ENCODE results near the gene CEP85. TPM values are rescaled to one million over a fixed set of nuclear protein-coding genes. Genes with fewer than 3 reads are reported as not detected.
"Not testable (repeated sequence)": the region's sequence is repeated elsewhere in the genome, so short reads cannot be mapped to it uniquely, and the experiment has no call there.

The CEP85 gene
- total and polyA plus RNA-seq, 2 of the 13 experiments (the other 11 are each of a cell fraction or from before 2014, with no cell fraction given): 16.1 to 26.7 TPM

DNA sequence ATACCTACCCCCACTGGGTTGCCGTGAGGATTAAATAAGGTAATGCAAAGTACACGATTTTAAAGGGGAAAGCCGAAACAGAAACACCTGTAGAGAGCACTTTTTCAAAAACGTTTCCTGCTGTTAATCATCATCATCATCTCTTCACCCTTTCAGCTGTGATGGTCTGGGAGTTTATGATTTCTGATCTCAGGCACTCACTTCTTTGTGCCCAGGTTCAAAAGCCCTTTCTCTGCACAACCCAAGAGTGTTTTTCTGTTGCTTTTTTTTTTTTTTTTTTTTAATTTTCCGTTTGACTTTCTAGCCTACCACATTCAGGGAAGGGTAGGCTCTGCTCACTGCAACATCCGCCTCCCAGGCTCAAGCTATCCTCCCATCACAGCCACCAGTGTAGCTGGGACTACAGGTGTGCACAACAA lies 73.4 kb downstream of the CEP85 start (continued):
- TF ChIP-seq, protein P1, sequence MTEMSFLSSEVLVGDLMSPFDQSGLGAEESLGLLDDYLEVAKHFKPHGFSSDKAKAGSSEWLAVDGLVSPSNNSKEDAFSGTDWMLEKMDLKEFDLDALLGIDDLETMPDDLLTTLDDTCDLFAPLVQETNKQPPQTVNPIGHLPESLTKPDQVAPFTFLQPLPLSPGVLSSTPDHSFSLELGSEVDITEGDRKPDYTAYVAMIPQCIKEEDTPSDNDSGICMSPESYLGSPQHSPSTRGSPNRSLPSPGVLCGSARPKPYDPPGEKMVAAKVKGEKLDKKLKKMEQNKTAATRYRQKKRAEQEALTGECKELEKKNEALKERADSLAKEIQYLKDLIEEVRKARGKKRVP (CRISPR knock-in tag; IDR thresholded peaks at IDR 0.05): no peak
- TF ChIP-seq ZMAT3 (CRISPR knock-in tag; conservative IDR thresholded peaks at IDR 0.05) (no peak), ZNF160 (CRISPR knock-in tag; IDR thresholded peaks at IDR 0.05) (no peak), THYN1 (CRISPR knock-in tag; IDR thresholded peaks at IDR 0.05; ENCODE audit: borderline replicate concordance, low read depth) (no peak), ZNF556 (CRISPR knock-in tag; IDR thresholded peaks at IDR 0.05; ENCODE audit: borderline replicate concordance) (no peak), ZNF121 (CRISPR knock-in tag; IDR thresholded peaks at IDR 0.05) (no peak), HNRNPK (IDR thresholded peaks at IDR 0.05; ENCODE audit: low read depth, low read length, poor library complexity, severe bottlenecking) (no peak)
- TF ChIP-seq, protein P2, sequence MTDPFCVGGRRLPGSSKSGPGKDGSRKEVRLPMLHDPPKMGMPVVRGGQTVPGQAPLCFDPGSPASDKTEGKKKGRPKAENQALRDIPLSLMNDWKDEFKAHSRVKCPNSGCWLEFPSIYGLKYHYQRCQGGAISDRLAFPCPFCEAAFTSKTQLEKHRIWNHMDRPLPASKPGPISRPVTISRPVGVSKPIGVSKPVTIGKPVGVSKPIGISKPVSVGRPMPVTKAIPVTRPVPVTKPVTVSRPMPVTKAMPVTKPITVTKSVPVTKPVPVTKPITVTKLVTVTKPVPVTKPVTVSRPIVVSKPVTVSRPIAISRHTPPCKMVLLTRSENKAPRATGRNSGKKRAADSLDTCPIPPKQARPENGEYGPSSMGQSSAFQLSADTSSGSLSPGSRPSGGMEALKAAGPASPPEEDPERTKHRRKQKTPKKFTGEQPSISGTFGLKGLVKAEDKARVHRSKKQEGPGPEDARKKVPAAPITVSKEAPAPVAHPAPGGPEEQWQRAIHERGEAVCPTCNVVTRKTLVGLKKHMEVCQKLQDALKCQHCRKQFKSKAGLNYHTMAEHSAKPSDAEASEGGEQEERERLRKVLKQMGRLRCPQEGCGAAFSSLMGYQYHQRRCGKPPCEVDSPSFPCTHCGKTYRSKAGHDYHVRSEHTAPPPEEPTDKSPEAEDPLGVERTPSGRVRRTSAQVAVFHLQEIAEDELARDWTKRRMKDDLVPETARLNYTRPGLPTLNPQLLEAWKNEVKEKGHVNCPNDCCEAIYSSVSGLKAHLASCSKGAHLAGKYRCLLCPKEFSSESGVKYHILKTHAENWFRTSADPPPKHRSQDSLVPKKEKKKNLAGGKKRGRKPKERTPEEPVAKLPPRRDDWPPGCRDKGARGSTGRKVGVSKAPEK (CRISPR knock-in tag; IDR thresholded peaks at IDR 0.05; ENCODE audit: borderline replicate concordance): no peak

DNA sequence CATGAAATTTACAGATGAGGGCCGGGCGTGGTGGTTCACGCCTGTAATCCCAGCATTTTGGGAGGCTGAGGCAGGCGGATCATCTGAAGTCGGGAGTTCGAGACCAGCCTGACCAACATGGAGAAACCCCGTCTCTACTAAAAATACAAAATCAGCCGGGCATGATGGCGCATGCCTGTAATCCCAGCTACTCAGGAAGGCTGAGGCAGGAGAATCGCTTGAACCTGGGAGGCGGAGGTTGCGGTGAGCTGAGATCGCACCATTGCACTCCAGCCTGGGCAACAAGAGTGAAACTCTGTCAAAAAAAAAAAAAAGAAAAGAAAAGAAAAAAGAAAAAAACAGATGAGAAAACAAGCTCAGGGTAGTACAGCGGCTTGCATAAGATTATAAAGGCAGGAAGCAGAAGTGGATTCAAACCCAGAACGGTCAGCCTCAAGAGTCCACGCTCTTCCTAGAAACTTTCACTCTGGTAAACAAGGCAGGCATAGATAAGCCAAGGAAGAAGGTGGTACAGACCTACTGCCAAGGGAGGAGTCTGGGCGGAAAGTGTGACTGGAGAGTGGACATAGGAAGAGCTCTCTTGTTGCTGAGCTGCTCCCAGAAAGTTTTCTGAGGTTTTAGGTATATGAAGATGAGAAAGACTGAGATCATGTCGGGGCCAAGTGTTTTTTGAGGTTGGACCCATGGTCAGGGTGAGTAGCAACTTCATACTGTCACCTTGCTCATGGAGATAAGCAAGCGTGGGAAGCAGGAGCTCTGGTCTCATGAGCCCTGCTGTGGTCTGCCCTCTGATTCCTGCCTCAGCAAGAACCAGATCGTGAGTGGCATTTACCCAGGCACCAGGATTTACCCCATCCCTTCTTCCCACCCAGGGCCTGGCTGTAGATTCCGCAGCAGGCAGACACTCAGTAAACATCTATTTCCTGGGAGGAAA lies 74.2 kb downstream of the CEP85 start:
- H3K9me3 ChIP-seq (ENCODE audit: low read length); BruUV-seq (replicated peaks); H3K27me3 ChIP-seq (ENCODE audit: control insufficient read depth in 1 of 2, insufficient read depth in 2 of 2, low read length in 2 of 2); FAIRE-seq; H3K4me3 ChIP-seq (replicated peaks in 1 of 3; ENCODE audit: insufficient read depth in 1 of 3, low read depth in 2 of 3, low read length in 3 of 3); DNase-seq (ENCODE audit: low spot score); ATAC-seq; CTCF ChIA-PET (ENCODE audit: low intra/inter-chr PET ratio, low total read pairs); H3K79me2 ChIP-seq (ENCODE audit: insufficient read depth, low read length); H3K27ac ChIP-seq (ENCODE audit: extremely low read length, insufficient read depth, low read length); H4K20me1 ChIP-seq (ENCODE audit: insufficient read depth, low read length); POLR2A ChIA-PET; in situ Hi-C loops (cut with HindIII; ENCODE audit: extremely low pct_ligation_motif_present, low pct_unique_long_range_greater_than_20kb); H3K36me3 ChIP-seq (replicated peaks in 1 of 2; ENCODE audit: control insufficient read depth in 1 of 2, insufficient read depth in 2 of 2, low read length in 2 of 2); H3K9ac ChIP-seq (ENCODE audit: insufficient read depth, low read depth, low read length): not testable (repeated sequence)
- Histone ChIP-seq H2AFZ (ENCODE audit: low read length) (peak overlapping the region; percentile 97), H3K4me2 (ENCODE audit: low read depth, low read length) (0 out of 2 replicates have a peak overlapping the region, but pooled peaks have one; percentile 12), H3K4me1 (ENCODE audit: insufficient read depth, low read length) (peaks cover 31% of the 10 kb centered on the region)
- WGBS (ENCODE audit: low lambda C conversion rate): 90% methylated on average over 21 of the region's 21 CpGs
- intact Hi-C loops (cut with micrococcal nuclease; ENCODE audit: unreplicated experiment): loop anchor here (2.0 kb wide), 1 partner anchor 43 kb away; no protein-coding TSS in a partner anchor

Measured in HepG2 (cell line).